Measurements from ENCODE around the gene CHAF1B.

The CHAF1B gene

GRCh38 chr21:36429947-36430546 lies 44.9 kb downstream of the CHAF1B start (continued):
- TF ChIP-seq GLIS1 (tag by site-specific recombination; IDR thresholded peaks at IDR 0.05) (peak; percentile 67), ZNF571 (tag by site-specific recombination; IDR thresholded peaks at IDR 0.05) (no peak), ZNF692 (tag by site-specific recombination; IDR thresholded peaks at IDR 0.05) (peak; percentile 90), ZNF785 (tag by site-specific recombination; IDR thresholded peaks at IDR 0.05) (no peak), ZNF530 (tag by site-specific recombination; IDR thresholded peaks at IDR 0.05; ENCODE audit: low read depth) (no peak), ZBTB17 (tag by site-specific recombination; IDR thresholded peaks at IDR 0.05) (peak; percentile 94), ZNF555 (tag by site-specific recombination; conservative IDR thresholded peaks at IDR 0.05) (no peak), SP2 (tag by site-specific recombination; IDR thresholded peaks at IDR 0.05) (no peak; the same call in 1 of the 2 replicates), ZNF16 (tag by site-specific recombination; IDR thresholded peaks at IDR 0.05; ENCODE audit: low read depth) (no peak), HOXD13 (CRISPR knock-in tag; IDR thresholded peaks at IDR 0.05; ENCODE audit: borderline replicate concordance) (no peak), ZNF623 (tag by site-specific recombination; IDR thresholded peaks at IDR 0.05) (no peak), SETDB1 (IDR thresholded peaks at IDR 0.05; ENCODE audit: insufficient read length, low read length) (no peak), GLI2 (tag by site-specific recombination; IDR thresholded peaks at IDR 0.05; ENCODE audit: borderline replicate concordance, low read depth) (no peak), SP3 (tag by site-specific recombination; IDR thresholded peaks at IDR 0.05) (peak; percentile 50), ZNF501 (tag by site-specific recombination; IDR thresholded peaks at IDR 0.05) (no peak), ZNF529 (tag by site-specific recombination; IDR thresholded peaks at IDR 0.05; ENCODE audit: insufficient replicate concordance) (no peak), ZNF391 (tag by site-specific recombination; IDR thresholded peaks at IDR 0.05; ENCODE audit: borderline replicate concordance, low read depth) (no peak), ZXDB (tag by site-specific recombination; IDR thresholded peaks at IDR 0.05) (peak; percentile 90), ZNF747 (tag by site-specific recombination; IDR thresholded peaks at IDR 0.05) (no peak), ZNF175 (tag by site-specific recombination; IDR thresholded peaks at IDR 0.05) (no peak), ZNF37A (tag by site-specific recombination; IDR thresholded peaks at IDR 0.05) (no peak), ZNF830 (tag by site-specific recombination; IDR thresholded peaks at IDR 0.05; ENCODE audit: low read depth) (no peak), ZNF768 (tag by site-specific recombination; IDR thresholded peaks at IDR 0.05) (no peak), PRDM1 (tag by site-specific recombination; IDR thresholded peaks at IDR 0.05) (peak; percentile 77), GLI4 (tag by site-specific recombination; IDR thresholded peaks at IDR 0.05) (no peak)
- TF ChIP-seq, protein P1, sequence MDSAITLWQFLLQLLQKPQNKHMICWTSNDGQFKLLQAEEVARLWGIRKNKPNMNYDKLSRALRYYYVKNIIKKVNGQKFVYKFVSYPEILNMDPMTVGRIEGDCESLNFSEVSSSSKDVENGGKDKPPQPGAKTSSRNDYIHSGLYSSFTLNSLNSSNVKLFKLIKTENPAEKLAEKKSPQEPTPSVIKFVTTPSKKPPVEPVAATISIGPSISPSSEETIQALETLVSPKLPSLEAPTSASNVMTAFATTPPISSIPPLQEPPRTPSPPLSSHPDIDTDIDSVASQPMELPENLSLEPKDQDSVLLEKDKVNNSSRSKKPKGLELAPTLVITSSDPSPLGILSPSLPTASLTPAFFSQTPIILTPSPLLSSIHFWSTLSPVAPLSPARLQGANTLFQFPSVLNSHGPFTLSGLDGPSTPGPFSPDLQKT (IDR thresholded peaks at IDR 0.05; ENCODE audit: borderline replicate concordance, low read depth, low read length), result no peak
- TF ChIP-seq, protein P2, sequence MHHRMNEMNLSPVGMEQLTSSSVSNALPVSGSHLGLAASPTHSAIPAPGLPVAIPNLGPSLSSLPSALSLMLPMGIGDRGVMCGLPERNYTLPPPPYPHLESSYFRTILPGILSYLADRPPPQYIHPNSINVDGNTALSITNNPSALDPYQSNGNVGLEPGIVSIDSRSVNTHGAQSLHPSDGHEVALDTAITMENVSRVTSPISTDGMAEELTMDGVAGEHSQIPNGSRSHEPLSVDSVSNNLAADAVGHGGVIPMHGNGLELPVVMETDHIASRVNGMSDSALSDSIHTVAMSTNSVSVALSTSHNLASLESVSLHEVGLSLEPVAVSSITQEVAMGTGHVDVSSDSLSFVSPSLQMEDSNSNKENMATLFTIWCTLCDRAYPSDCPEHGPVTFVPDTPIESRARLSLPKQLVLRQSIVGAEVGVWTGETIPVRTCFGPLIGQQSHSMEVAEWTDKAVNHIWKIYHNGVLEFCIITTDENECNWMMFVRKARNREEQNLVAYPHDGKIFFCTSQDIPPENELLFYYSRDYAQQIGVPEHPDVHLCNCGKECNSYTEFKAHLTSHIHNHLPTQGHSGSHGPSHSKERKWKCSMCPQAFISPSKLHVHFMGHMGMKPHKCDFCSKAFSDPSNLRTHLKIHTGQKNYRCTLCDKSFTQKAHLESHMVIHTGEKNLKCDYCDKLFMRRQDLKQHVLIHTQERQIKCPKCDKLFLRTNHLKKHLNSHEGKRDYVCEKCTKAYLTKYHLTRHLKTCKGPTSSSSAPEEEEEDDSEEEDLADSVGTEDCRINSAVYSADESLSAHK (tag by site-specific recombination; IDR thresholded peaks at IDR 0.05), result peak; percentile 78
- TF ChIP-seq, protein P3, sequence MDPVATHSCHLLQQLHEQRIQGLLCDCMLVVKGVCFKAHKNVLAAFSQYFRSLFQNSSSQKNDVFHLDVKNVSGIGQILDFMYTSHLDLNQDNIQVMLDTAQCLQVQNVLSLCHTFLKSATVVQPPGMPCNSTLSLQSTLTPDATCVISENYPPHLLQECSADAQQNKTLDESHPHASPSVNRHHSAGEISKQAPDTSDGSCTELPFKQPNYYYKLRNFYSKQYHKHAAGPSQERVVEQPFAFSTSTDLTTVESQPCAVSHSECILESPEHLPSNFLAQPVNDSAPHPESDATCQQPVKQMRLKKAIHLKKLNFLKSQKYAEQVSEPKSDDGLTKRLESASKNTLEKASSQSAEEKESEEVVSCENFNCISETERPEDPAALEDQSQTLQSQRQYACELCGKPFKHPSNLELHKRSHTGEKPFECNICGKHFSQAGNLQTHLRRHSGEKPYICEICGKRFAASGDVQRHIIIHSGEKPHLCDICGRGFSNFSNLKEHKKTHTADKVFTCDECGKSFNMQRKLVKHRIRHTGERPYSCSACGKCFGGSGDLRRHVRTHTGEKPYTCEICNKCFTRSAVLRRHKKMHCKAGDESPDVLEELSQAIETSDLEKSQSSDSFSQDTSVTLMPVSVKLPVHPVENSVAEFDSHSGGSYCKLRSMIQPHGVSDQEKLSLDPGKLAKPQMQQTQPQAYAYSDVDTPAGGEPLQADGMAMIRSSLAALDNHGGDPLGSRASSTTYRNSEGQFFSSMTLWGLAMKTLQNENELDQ (tag by site-specific recombination; IDR thresholded peaks at IDR 0.05; ENCODE audit: low read depth), result no peak
- TF ChIP-seq, protein P4, sequence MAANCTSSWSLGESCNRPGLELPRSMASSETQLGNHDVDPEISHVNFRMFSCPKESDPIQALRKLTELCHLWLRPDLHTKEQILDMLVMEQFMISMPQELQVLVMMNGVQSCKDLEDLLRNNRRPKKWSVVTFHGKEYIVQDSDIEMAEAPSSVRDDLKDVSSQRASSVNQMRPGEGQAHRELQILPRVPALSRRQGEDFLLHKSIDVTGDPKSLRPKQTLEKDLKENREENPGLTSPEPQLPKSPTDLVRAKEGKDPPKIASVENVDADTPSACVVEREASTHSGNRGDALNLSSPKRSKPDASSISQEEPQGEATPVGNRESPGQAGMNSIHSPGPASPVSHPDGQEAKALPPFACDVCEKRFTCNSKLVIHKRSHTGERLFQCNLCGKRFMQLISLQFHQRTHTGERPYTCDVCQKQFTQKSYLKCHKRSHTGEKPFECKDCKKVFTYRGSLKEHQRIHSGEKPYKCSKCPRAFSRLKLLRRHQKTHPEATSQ (tag by site-specific recombination; IDR thresholded peaks at IDR 0.05), result no peak
- TF ChIP-seq, protein P5, sequence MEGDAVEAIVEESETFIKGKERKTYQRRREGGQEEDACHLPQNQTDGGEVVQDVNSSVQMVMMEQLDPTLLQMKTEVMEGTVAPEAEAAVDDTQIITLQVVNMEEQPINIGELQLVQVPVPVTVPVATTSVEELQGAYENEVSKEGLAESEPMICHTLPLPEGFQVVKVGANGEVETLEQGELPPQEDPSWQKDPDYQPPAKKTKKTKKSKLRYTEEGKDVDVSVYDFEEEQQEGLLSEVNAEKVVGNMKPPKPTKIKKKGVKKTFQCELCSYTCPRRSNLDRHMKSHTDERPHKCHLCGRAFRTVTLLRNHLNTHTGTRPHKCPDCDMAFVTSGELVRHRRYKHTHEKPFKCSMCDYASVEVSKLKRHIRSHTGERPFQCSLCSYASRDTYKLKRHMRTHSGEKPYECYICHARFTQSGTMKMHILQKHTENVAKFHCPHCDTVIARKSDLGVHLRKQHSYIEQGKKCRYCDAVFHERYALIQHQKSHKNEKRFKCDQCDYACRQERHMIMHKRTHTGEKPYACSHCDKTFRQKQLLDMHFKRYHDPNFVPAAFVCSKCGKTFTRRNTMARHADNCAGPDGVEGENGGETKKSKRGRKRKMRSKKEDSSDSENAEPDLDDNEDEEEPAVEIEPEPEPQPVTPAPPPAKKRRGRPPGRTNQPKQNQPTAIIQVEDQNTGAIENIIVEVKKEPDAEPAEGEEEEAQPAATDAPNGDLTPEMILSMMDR (tag by site-specific recombination; IDR thresholded peaks at IDR 0.05), result peak; percentile 16; the same call in 1 of the 2 replicates
